ENCODE measurements around the gene USP32.
"Not testable (repeated sequence)": the region's sequence is repeated elsewhere in the genome, so short reads cannot be mapped to it uniquely, and the experiment has no call there.

- not testable (repeated sequence) for TF ChIP-seq EZH2 (IDR thresholded peaks at IDR 0.05; ENCODE audit: low read length)
- TF ChIP-seq, protein P1, sequence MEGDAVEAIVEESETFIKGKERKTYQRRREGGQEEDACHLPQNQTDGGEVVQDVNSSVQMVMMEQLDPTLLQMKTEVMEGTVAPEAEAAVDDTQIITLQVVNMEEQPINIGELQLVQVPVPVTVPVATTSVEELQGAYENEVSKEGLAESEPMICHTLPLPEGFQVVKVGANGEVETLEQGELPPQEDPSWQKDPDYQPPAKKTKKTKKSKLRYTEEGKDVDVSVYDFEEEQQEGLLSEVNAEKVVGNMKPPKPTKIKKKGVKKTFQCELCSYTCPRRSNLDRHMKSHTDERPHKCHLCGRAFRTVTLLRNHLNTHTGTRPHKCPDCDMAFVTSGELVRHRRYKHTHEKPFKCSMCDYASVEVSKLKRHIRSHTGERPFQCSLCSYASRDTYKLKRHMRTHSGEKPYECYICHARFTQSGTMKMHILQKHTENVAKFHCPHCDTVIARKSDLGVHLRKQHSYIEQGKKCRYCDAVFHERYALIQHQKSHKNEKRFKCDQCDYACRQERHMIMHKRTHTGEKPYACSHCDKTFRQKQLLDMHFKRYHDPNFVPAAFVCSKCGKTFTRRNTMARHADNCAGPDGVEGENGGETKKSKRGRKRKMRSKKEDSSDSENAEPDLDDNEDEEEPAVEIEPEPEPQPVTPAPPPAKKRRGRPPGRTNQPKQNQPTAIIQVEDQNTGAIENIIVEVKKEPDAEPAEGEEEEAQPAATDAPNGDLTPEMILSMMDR (optimal IDR thresholded peaks at IDR 0.05 in 1 of 3, IDR thresholded peaks at IDR 0.05 in 1 of 3, conservative IDR thresholded peaks at IDR 0.05 in 1 of 3; ENCODE audit: extremely low read depth in 1 of 3, insufficient read depth in 2 of 3, low read length in 3 of 3), result not testable (repeated sequence)
Measured at GRCh38 chr17:60186846-60187745, 204.8 kb downstream of the USP32 start.
